HG02678 (cell line): ENCODE data around the gene ARF3.
"Not testable (repeated sequence)": the region's sequence is repeated elsewhere in the genome, so short reads cannot be mapped to it uniquely, and the experiment has no call there.

Source experiments
- ATAC-seq: cut with Tn5 transposase; IDR thresholded peaks from one replicate; pipeline ENCODE4 v1.9.1; 2021; ENCODE audit warnings: mild to moderate bottlenecking, moderate library complexity; ENCODE audit not compliant: unreplicated experiment

Gene ARF3

DNA sequence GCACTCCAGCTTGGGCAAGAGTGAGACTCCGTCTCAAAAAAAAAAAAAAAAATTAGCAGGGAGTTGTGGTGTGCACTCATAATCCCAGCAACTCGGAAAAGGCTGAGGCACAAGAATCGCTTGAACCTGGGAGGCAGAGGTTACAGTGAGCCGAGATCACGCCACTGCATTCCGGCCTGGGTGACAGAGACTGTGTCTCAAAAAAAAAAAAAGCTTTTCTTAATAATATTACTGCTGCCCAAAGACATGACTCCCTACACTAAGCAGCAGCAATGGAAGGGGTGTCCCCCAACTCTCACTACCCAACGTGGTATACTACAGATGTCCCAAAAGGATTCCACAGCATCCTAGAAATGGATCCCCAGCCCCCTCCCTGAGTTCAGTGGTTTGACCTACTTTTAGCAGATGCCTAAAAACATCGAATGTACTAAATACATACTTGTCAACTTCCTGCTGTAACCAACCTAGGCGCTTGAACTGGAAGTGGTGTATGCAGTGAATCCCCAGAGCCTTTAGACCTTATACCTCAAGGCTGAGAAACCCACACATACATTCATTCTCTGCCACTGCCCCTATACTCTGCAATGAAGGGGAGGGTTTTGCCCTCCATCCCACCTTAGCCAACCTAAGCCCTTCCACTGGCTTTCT lies 23.5 kb downstream of the ARF3 start:
- no peak for ATAC-seq

DNA sequence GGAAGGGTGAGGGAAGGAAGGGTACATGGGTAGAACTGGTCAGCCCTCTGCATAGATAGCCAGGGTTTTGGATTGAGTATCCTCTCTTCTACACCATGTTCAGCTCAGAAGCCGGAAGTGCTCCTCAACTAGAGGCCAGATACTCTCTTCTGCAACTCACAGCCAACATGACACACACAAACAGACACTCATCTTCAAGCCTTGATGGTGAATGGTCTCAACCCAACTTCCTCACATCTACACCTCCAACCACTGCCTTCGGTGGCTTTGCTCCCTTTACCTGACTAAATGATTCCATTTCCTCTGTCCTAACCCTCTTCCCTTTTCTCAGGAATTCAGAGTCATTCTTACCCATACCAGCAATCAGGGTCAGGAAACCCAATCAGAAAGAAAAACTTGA lies 24.4 kb downstream of the ARF3 start:
- ATAC-seq = no peak

DNA sequence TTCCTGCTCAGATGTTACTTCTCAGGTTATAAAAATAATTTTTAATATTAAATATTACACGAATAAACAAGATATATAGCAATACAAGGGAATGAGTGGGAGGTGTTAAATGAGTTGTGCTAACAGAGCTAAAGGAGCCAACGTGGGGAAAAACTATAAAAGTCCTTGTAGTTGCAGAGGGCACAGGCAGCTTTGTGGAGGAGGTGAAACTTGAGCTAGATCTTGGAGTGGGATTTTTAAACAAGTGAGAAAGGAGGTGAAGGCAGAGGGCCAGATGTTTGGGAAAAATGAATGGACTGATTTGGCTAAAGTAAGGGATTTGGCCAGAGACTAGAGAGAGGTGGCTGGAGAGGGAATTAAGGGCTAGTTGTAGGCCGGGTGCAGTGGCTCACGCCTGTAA lies 26.8 kb downstream of the ARF3 start:
- no peak for ATAC-seq

DNA sequence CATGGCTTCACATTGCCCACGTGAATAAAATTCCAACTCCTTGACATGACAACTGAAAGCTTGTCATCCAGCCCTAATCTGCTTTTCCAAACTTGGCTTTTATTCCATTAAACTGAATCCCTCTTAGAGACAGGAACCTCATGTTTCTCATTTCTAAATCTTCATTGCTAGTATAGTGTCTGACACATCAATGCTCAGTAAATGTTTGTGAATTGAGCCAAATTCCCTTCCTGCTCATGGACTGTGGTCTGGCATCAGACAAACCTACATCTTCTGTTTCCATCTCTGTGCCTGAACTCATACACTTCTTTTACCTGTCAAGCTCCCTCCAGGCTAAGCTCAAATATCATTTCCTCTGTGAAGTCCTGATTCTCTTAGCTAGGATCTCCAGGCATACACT lies 27.7 kb downstream of the ARF3 start:
- ATAC-seq = no peak

DNA sequence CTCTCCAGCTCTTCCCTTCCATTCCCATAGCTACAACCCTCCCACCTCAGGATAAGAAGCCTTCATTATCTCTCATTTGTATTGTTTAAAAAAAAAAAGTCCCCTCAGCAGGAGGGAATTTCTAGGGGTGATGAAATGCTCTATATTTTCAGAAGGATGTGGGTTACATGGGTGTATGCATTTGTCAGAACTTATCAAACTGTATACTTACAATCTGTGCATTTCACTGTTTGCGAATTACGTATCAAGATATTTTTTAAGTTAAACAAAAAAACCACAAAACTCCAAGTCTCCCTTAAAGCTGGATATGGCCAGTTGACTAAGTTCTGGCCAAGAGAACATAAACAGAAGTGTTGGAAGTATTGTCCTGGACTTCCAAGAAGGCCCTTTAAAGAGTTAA lies 30.0 kb downstream of the ARF3 start:
- ATAC-seq = no peak

DNA sequence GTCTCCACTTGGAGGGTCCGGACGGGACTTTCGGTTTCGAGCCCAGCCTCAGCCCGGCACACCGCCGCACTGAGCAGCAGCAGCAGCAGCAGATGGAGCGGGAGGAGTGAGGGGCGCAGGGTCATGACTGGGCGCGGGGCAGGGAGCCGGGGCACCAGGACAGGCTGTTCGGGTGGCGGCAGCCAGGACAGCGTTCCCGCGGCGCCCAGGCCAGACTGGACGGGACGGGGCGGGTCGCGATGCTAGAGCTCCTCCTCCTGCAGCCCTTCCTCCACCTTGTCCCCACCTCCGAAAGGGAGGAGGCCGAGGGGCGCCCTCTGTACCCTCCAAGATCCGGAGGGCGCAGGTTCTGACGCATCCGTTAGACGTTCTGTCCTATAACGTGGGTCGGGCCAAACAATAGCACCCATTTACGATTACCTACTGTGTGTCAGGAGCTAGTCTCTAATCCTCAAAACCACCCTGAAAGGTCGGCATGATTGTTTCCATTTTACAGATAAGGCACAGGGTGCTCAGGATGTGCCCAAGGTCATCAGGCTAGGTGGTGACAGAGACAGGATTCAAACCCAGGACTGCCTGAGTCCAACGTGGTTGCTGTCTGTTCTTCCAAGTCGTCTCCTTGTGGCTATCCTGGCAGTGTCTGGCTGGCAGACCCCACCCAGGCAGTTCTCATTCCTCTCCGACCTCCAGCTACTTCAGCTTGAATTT lies 31.8 kb downstream of the ARF3 start, which contains the start of gene FKBP11:
TSS of gene FKBP11 (minus strand) at position 189 of the 708 bp plus-strand sequence. CDS start at position 125, 64 bp downstream.
- ATAC-seq = peak; percentile 81

DNA sequence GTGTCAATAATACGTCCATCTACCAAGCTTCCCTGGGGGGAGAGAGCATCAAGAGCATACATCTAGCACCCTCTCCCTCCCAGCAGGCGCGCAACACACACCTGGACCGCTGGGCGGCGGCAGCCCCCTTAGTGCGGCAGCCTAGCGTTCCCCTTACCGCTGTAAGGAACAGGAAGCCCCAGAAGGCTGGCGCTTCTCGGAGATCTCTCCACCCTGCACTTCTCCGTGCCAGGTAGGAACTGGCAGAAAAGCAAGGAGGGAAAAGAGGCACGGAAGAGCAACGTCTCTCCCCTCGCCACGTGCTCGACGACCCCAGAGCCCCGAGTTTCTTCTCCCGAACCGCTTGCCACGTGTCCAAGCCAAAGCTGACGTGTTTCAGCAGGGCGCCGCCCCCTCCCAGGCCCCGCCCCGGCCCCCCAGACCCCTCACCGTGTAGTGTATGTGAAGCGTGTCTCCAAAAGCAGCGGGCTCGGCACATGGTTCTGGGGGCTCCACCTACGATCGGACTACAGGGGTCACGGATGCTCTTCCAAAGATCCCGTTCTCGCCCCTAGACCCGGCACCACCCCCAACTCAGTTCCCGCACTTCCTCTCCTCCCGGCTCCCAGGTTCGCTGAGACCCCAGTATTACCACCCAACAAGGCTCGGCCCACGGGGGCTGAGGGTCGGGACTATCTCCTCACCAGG lies 32.5 kb downstream of the ARF3 start:
- peak; percentile 80 for ATAC-seq

DNA sequence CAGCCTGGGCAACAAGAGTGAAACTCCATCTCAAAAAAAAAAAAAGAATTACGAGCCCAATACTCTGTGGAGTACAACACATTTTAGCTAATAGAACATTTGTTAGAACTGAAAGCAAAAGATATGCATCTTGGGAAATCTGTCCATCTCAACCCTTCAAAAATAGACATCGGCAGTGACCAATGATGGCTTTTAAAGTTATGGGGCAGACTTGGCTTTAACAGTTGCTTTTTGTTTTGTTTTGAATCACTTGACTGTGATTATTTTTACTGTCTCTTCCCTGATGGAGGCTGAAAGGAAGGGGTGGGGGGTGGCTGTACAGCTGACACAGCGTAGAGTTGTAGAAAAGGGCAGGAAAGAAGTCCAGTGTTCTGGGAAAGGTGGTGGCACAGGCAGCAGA lies 34.2 kb downstream of the ARF3 start:
- ATAC-seq = no peak

DNA sequence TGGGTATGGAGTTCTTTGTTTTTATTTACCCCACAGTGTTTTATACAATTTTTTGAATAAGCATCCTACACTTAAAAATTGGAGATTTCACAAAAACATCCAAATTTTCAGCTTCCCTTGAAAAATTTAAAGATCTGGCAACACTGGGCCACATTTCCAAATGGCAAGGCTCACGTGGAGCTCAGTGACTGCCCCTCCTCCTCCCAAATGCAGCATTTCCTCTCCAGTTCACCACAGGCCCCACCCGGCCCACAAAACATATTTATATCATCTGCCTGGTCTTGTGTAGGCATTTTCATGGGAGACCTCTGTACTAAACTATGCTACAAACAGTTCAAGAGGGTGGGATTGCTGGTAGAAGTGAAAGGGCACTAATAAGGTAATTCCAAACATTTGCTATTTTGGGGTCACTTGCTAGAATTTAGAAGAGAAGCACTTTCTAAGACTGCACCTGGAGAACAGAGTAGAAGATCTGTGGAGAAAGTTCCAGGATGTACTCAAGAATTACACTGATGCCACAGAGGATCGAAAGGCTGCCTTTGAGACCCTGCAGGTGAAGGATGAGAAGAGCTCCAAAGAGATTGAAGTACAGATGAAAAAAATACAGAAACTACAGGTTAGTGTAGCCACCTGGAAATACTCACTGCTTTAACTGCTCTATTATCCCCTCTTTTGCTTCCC lies 39.3 kb downstream of the ARF3 start:
- no peak for ATAC-seq

DNA sequence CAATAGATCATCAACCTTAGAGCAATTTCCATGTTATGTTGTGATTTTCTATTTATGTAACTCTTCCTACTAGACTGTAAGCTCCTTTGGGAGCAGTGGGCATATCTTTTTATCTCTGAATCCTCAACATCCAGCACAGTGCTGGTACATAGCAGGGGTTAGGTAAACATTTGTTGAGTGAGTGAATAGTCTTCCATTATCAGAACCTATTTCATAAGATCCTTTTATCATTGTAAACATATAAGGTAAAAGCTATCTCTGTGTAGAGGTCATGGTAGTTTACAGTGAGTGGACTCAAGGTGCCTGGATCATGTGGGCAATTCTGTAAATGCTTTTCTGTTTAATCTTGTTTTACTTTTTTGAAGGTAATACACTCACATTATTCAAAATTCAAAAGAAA lies 47.1 kb downstream of the ARF3 start:
- ATAC-seq = no peak

DNA sequence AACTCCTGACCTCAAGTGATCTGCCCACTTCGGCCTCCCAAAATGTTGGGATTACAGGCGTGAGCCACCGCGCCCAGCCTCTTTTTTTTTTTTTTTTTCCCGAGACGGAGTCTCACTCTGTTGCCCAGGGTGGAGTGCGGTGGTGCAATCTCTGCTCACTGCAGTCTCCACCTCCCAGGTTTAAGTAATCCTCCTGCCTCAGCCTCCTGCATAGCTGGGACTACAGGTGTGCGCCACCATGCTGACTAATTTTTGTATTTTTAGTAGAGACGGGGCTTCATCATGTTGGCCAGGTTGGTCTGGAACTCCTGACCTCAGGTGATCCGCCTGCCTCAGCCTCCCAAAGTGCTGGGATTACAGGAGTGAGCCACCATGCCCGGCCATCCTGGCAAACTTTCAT lies 47.6 kb downstream of the ARF3 start:
- not testable (repeated sequence) for ATAC-seq

DNA sequence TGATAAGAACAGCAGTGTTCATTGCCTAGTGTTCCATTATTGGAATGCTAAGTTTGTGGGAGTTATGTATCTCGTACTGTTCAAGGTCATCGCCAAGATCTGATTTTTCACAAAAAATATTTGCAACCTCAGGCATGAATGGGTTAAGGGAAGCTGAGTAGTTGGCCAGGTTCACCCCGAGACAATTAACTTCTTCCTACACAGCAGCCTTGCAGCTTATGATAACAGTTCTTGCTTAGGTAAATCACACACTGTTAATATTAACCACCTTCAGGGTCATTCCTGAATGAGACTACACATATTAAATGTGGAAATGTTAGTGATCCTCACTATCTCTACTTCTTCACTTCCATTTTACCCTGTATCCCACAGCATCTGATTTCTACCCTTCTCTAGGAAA lies 50.0 kb downstream of the ARF3 start:
- ATAC-seq = no peak

DNA sequence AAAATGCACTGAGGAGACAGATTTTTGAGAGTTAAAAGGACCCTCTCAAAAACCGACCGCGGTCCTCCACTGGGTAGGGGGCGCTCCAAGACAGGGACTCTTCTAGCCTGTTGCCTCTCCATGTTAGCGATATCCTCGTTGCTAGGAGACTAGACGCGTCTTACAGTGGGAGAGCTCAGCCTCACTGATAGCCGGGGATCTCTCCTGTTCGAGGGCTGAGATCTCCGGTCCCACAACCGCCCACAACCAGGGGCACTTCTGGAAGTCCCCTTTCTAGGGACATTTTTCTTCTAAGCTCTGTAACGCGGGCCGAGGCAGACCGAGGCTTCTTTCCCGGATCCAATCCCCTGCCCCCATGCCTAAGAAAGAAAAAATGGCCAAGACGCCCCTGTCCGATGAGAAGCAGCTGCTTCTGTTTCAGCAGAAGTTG lies 53.3 kb downstream of the ARF3 start:
- peak; percentile 89 for ATAC-seq

DNA sequence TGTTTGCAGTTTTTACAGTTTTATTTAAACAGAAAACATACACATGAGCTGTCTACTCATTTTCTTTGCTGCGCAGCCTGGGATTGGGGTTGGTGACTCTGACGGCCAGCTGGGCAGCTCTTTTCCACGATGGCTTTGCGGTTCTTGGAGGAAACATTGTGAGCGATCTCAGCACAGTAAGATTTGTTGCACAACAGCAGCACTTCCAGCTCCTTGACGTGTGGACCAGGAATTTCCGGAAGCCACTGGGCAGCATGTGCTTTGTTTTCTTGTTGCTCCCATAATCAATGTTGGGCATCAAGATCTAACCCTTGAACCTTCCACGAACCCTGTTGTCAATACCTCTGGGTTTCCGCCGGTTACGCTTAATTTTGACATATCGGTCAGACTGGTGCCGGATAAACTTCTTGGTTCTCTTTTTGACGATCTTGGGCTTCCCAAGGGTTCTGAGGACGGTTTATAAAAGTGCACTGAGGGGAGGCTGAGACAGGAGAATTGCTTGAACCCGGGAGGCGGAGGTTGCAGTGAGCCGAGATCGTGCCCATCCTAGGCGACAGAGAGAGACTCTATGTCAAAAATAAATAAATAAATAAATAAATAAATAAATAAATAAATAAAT lies 53.8 kb downstream of the ARF3 start:
- no peak for ATAC-seq

DNA sequence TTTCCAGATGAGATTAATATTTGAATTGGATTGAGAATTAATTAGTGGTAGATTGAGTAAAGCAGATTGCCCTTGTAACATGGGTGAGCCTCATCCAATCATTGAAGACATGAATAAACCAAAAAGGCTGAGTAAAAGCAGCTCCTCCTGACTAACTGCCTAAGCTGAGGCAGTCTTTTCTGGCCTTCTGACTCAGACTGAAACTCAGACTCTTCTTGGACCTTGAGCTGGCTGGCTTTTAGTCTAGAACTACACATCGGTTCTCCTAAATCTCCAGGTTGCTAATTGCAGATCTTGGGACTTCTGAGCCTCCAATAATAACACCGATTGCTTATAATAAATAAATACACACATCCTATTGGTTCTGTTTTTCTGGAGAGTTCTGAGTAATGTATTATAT lies 56.0 kb downstream of the ARF3 start:
- no peak for ATAC-seq

DNA sequence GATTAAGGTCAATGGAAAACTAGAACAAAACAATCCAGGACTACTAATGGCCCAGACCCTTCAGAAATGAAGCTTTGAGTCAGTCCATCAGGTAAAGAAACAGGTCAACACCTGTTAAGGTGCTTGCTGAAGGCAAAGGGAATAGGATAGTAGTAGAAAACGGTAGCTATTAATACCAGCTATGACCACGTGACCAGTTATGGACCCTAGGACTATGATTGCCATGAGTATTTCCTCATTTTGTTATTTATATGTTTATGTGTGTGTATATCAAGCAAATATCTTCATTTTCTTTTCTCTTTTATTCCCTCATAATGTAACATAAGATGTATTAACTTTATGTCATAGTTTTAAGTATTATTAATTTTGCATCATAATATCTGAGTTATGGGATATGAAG lies 57.6 kb downstream of the ARF3 start:
- no peak for ATAC-seq

DNA sequence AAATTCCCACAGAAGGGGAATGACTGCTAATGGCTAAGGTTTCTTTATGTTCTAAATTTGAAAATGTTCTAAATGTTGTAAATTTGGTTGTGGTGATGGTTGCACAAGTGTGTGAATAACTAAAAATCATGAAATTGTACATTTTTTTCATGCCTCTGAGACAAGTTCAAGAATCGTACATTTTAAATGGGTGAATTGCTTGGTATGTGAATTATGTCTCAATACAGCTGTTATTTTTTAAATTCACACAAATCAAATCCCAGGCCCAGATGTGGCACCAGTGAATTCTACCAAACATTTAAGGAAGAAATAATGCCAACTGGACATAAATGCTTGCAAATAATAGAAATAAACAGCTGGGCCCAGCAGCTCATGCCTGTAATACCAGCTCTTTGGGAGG lies 63.0 kb downstream of the ARF3 start:
- no peak for ATAC-seq

DNA sequence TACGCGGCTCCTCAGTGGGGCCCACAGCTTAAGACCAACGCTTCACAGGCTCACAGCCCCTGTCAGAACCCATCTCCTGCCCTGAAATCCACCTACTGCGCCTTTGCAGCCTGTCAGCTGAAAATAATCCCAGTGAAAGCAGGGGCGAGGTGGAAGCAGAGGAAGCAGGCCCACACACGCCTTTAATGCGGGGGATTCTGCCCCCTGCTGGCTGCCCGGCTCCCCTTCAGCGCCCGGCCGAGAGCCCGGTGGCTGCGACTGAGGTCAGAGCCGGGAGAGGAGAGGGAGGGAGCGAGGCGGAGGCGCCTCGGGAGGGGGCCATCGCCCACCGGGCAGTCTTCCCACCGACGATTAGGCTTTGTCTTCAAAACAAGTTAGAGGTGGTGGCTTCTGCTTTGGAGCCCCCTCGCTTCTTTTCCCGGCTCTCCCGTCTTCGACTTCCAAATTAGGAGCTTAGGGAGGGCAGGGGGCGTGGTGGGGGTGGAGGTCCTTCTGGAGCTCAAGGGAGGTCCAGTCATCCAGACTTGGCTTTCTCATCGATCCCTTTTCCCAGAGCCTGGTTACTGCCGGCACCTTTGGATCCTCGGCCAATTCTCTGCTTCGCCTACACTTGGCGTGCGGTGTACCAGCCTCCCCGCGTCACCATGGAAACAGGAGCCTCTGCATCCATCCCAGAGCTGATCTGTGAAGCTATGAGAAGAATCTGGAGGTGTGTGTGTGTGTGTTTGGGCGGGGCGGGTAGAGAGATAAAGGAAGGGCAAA lies 66.4 kb downstream of the ARF3 start:
- peak; percentile 53 for ATAC-seq

DNA sequence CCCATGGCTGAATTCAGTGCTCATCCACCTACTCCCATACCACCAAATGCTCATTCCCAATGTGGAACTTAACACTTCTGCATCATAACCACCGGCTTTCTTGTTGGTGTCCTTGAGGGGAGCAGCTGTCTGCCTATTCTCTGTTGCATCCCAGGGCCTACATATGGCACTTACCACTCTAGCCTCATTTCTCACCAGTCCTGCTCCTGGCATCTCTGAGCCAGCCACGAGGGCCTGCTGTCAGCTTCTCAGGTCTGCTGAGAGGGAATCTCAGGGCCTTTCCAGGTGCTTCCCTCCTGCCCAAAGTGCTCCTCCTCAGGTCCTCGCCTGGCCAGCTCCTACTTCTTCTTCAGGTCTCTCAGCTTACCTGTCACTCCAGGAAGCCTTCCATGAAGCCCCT lies 67.6 kb downstream of the ARF3 start:
- no peak for ATAC-seq
